Activated CD4-positive, alpha-beta T cell treated with anti-CD3 and anti-CD28 coated beads, Interleukin-2, Interleukin-4, amounts not matched to agents 100 ng/mL and 50 ng/mL, durations not matched to agents 16 hours and 8 hours (primary cell): Measurements from ENCODE around the gene ZNF415.
"Not testable (repeated sequence)": the region's sequence is repeated elsewhere in the genome, so short reads cannot be mapped to it uniquely, and the experiment has no call there.

ENCODE experiments used
- DNase-seq: peaks from one replicate; pipeline ENCODE4 v3.0.0-alpha.2; 2020; ENCODE audit warnings: low spot score

ZNF415 gene

GRCh38 chr19:53132141-53132991 is at the start of gene ZNF415:
TSS of gene ZNF415 (minus strand) at chr19:53132910. CDS start at chr19:53122676, 10,234 bp downstream.
- DNase-seq = peak; percentile 4

- DNase-seq = no peak
Measured at GRCh38 chr19:53182202-53182601, 49.5 kb upstream of the ZNF415 start.

DNA sequence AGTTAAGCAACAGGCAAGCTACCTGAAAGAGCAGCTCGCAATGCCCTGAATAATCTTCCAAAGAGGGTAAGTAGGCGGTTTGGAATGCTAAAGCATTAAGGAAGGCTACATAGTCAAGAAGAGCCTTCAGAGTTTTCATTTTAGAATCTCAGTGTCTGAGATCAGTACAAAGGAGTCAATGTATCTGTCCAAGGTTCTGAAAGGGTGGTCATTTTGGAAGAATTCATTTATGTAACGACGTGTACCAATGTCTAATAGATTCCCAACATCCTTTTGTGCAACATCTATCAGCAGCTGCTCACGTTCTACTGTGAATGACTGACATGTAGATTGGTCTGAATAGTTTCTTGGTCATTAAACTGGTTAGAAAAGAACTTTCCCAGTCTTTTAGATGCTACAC is 45.3 kb upstream of the ZNF415 start:
- no peak for DNase-seq

GRCh38 chr19:53172889-53173288 is 40.2 kb upstream of the ZNF415 start:
- no peak for DNase-seq

GRCh38 chr19:53165691-53166091 is 33.0 kb upstream of the ZNF415 start:
- no peak for DNase-seq

DNA sequence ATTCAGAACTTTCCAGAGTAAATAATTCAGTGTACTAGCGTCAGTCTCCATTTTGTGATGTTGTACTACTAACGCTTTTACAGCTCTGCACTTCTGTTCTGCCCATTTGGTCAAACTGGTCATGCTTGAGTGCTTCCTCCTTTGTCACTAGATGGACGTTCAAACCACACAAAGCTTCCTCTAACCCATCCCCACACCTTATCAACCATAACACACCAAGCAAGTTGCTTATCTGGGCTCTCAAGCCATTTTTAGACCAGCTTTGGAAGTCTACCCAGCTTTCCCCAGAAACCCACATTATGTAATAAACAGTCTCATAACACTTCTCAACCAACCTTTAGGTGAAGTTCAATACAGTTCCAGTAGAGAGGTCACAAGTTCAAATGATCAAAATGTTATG is 28.4 kb upstream of the ZNF415 start:
- no peak for DNase-seq

- no peak for DNase-seq
Measured at GRCh38 chr19:53160350-53160749, 27.6 kb upstream of the ZNF415 start.

DNA sequence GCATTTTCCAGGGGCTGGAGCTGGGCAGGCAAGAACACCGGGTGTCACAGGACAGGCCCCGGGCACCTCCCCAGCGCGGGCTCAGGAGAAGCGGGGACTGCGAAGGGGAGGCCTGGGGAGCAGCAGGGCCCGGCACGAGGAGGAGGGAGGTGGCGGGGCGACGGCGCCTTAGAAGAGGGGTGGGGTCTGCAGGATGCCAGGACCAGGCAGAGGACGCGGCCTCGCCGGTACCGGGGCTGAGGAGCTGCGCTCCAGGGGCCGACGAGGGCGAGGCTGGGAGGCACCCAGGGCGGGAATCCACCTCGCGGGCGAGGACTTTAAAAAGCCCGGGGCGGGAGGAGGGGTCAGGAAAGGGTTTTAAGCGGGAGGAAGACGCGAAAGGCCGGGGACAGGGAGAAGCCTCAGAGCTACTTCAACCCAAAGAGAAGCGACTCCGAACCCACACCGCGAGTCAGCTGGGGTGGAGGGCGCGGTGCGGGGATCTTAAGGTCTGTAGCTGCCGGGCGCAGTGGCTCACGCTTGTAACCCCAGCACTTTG is 25.5 kb upstream of the ZNF415 start:
- no peak for DNase-seq

GRCh38 chr19:53157626-53158025 is 24.9 kb upstream of the ZNF415 start:
- DNase-seq = no peak

DNA sequence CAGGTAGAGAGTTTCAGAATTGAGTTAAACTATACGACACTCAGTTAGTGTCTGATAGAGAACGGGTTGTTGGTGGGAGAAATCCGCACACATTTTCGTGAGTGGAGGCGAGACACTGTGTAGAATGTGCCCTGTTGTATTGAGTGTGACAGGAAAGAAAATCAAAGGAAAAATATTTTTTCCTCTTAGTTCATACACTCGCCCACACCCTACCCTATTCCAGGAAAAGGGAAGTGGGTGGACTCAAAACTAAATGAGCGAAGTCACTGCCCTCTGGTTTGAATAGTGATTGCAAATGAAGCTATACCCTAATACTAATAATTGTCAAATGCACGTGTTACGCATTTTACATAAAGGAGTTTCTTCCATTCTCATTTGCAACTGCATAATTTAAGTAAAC is 24.1 kb upstream of the ZNF415 start:
- DNase-seq = no peak

DNA sequence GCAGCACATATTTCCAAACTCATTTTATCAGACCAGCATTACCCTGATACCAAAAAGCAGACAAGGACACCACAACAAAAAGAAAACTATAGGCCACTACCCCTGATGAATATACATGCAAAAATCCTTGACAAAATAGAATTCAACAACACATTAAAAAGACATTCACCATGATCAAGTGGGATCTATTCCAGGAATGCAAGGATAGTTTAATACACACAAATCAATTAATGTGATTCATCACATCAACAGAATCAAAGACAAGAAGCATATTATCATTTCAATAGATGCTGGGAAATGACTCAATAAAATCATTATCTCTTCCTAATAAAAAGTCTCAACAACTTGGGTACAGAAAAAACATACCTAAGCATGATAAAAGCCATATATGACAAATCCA is 14.9 kb upstream of the ZNF415 start:
- DNase-seq = no peak

DNA sequence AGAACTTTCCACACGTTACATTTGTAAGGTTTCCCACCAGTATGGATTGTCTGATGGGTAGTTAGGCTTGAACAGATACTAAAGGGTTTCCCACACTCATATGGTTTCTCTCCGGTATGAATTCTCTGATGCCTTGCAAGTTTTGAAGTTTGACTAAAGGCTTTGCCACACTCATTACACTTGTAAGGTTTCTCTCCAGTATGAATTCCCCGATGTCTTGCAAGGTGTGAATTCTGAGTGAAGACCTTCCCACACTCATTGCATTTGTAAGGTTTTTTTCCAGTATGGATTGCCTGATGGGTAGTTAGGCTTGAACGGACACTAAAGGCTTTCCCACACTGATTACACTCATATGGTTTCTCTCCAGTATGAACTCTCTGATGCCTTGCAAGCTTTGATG is 7.6 kb upstream of the ZNF415 start:
- no peak for DNase-seq

DNA sequence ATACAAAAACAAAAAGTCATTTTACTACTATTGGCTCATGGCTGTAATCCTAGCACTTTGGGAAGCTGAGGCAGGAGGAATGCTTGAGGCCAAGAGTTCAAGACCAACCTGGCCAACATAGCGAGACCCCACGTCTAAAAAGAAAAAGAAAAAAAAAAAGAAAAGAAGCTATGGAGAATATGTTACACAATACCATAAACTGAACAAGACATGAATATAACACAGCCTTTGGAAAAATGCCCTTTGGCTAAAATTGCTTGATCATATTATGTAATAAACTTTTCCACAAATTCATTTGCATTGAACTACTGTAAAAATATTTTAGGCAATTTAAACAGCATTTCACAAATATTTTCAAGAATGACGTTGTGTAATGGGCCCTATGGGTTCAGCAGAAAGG is 3.7 kb upstream of the ZNF415 start:
- no peak for DNase-seq

GRCh38 chr19:53131727-53132126 is 983 bp downstream of the ZNF415 start:
- DNase-seq = no peak

- no peak for DNase-seq
Measured at GRCh38 chr19:53131085-53131590, 1.6 kb downstream of the ZNF415 start.

- no peak for DNase-seq
Measured at GRCh38 chr19:53130506-53130905, 2.2 kb downstream of the ZNF415 start.

- DNase-seq = not testable (repeated sequence)
Measured at GRCh38 chr19:53126733-53127526, 5.8 kb downstream of the ZNF415 start.

- DNase-seq = no peak
Measured at GRCh38 chr19:53123400-53123799, 9.3 kb downstream of the ZNF415 start.

DNA sequence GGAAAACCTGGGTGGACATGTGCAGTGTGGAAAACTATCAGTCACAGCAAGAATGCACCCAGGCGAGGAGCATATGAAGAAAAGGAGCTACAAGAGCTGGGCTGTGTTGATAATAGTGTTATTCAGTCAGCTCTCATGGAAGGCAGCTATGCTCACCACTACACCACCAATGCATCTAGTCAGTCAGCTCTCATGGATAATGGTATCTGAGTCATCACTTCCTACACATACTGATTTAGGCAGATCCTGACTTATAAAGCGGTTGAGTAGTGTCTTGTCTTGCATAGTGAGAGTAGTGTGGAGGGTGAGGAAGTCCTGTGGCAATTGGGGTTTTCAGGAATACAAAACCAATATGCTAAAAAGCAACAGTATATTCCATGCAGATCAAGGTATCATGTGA is 20.4 kb downstream of the ZNF415 start:
- DNase-seq = no peak

GRCh38 chr19:53109527-53109926 is 23.2 kb downstream of the ZNF415 start:
- no peak for DNase-seq

DNA sequence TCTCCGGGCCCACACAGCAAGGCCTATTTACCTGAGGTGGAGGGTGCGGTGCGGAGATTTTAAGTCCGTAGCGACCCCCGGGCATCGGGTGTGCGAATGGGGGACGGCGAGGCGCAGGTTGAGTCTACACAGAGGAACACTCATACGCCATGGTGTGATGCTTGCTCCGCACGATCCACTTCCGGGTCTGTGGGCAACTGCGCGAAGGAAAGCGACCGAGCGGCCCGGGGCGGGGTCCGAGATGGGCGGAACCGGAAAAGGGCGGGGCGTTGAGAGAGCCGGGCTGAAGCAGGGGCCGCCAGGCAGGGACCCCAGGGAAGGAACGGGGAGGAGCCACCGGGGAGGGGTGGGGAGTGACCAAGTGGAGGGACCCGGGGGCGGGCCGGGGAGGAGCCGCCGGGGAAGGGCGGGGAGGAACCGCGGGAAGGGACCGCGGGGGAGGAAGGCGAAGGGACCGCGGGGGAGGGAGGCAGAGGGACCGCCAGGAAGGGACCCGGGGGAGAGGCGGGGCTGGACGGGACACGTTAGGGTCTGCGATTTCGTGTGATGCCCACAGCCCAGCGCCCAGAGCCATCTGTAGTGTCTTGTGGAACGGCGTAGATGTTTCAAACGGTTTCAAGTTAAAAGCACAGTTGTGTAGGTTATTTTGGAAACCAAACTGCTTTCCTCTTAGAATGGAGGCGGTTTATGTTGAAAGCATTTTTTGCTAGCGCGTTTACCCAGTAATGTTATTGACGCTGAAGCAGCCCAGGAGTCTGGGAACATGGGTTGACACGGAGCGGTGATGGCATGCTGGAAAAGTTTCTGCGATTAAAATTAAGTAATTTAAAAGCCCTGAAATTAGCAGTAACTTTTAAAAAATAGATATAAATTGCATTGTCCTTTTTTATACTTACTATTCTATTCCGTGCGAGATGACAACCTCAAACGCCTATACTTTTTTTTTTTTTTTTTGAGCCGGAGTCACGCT is 29.2 kb downstream of the ZNF415 start, which contains the start of gene ZNF160:
Gene ZNF160, minus strand, starts transcription at position 189 of the 970 bp plus-strand sequence. CDS start 17,146 bp downstream, outside the sequence.
- peak; percentile 96 for DNase-seq
